Fibroblast of skin of back (primary cell): Measurements from ENCODE around the gene RNF146.

Experiments used
- DNase-seq: peaks from one replicate; pipeline ENCODE4 v3.0.0-alpha.2; 2013

Gene RNF146

DNA sequence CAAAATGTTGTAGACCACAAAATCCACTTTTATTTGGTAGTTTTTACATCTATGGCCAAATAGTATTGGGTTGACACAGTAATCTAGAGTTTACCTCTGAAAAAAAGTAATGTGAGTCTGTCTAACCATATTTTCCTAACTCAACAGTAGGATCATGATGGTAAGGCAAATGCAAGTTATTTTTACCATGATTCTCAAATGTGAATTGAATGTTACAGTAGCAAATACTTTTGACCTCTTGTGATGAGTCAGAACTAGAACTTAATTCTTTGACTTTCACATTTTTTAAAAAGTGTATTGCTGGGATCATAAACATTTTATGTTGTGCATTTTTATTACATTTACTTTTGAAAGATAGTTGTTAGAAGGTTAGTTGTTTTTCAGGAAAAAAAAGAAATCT, 22.0 kb downstream of the RNF146 start:
- DNase-seq, result peak; percentile 44

- no peak for DNase-seq
These were observed 23.3 kb downstream of the RNF146 start for GRCh38 chr6:127289934-127290333.

- no peak for DNase-seq
These were observed 24.0 kb downstream of the RNF146 start for GRCh38 chr6:127290391-127291265.

GRCh38 chr6:127291495-127291894, 24.8 kb downstream of the RNF146 start:
- DNase-seq, result no peak

DNA sequence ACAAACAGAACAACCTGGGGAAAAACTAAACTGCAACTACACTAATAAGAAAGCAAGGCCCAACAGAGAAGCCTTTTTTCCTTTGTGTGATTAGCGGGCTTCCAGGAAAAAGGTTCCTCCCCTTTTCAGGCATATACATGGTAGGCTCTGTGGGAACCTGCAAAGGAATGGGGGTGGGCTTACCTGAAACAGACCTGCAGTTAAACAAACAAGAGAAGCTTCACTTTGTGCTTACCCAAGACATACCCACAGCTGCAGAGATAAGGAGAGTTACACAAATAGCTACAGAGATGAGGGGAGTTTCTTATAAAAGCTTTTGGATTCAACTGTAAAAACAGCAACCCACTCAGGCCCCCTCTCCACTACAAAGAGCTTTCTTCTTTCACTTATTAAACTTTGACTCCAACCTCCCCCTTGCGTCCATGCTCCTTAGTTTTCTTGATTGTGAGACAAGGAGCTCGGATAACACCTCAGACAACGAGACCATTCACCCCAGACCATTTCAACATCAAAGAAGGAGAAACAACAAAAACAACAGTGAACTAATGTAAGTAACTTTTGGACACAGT, 30.9 kb downstream of the RNF146 start:
- no peak for DNase-seq

DNA sequence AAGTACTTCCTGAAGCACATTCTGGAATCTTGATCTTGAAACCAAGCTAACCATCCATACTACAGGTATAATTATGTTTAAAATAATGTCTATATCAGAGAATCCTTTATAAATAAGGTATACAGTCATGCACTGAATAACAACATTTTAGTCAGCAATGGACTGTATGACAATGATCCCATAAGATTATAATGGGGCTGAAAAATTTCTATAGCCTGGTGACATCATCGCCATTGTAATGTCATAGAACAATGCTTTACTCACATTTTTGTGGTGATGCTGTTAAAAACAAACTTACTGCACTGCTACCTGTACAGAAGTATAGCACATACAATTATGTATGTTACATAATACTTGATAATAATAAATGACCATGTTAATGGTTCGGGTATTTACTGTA, 31.8 kb downstream of the RNF146 start:
- DNase-seq, result peak; percentile 8

DNA sequence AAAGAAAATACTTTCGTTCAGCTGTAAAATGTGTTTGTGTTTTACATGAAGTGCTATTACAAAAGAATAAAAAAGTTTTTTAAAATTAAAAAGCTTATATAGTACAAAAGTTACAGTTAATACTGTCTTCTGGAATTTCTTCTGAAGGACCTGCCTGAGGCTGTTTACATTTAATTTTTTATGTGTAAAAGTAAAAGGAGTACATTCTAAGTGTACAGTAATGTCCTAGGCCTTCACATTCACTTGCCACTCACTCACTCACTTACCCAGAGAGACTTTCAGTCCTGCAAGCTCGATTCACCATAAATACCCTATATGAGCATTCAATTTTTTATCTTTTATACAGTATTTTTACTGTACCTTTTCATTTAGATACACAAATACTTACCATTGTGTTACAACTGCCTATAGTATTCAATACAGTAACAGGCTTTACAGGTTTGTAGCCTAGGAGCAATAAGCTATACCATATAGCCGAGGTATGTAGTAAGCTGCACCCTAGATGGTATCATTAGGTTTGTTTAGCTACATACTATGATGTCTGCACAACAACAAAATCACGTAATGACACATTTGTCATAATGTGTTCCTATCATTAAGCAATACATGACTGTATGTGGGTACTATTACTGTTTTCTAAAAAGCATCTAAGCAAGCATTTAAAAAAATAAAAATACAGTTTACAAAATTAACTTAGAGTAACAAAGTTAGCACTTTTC, 33.0 kb downstream of the RNF146 start:
- DNase-seq, result peak; percentile 43

- peak; percentile 95 for DNase-seq
These were observed 33.7 kb downstream of the RNF146 start for GRCh38 chr6:127300411-127300810.

- DNase-seq, result peak; percentile 15
These were observed 34.6 kb downstream of the RNF146 start for GRCh38 chr6:127301199-127301700.

DNA sequence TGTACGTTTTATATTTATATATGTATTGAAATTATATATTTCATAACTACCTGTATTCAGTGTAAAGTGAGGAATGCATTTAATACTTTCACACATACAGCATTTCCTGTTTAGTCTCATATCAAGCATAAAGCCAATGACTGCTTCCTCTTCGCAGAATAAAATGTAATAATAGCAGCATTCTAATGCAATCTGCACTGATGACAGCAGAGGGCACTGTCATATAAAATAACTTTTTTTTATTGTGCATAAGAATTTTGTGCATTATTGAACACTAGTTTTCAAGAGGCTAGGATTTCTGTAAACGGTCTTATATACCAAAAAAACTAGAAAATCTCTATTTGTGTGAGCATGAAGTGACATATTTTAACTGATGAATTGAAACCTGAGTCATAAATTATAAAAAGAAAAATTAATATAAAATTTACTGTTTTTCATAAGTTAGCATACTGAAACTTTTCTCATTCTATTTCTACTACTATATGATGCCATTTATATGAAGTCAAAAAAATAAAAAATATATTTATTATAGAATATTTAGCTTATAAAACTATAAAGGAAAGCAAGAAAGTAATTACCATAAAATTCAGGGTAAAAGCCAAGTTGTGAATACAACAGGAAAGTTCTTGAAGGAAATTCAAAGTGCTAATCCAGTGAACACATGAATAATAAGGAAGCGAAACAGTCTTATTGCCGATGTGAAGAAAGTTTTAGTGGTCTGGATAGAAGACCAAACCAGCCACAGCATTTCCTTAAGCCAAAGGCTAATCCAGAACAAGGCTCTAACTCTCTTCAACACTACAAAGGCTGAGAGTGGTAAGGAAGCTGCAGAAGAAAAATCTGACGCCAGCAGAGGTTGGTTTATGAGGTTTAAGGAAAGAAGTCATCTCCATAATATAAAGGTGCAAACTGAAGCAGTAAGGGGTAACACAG, 36.3 kb downstream of the RNF146 start:
- DNase-seq, result peak; percentile 55

GRCh38 chr6:127303917-127304316, 37.3 kb downstream of the RNF146 start:
- DNase-seq, result no peak

GRCh38 chr6:127305741-127306140, 39.1 kb downstream of the RNF146 start:
- no peak for DNase-seq

- no peak for DNase-seq
These were observed 50.9 kb downstream of the RNF146 start for GRCh38 chr6:127317388-127318128.

DNA sequence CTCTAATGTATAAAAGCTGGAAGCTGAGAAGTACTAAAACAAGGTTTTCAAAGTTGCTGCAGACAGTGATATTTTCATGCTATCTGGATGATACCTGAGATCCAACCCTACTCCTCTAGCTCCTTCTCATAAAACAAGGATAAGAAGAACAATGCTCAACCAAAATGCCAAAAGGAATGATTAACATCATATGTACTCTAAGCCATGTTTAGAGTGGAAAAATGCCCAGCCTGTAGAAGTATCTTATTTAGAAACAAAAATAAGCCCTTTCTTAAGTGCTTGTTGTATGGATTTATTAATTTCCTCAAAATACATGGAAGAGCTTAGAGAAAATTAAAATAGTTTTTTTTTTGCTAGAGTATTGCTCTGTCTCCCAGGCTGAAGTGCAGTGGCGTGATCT, 53.0 kb downstream of the RNF146 start:
- no peak for DNase-seq

DNA sequence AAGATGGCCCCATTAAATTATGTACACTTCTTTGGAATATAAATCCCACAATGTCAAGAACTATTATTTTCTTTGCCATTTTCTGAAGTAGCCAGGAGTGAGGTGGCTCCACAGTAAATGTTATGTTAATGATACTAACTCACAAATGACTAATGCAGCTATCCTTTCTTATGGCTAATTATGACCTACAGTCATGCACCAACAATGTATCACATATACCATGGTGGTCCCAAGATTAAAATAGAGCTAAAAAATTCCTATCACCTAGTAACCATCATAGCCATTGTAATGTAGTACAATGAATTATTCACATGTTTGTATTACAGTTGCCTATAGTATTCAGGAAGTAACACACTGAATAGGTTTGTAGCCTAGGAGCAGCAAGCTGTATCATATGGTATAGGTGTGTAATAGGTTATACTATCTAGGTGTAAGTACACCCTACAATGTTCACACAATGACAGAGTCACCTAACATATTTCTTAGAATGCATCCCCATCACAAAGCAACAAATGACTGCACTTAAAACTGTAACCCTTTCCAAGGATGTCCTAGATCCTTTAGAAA, 61.5 kb downstream of the RNF146 start:
- peak; percentile 88 for DNase-seq

- peak; percentile 36 for DNase-seq
These were observed 64.6 kb downstream of the RNF146 start for GRCh38 chr6:127331256-127331655.

DNA sequence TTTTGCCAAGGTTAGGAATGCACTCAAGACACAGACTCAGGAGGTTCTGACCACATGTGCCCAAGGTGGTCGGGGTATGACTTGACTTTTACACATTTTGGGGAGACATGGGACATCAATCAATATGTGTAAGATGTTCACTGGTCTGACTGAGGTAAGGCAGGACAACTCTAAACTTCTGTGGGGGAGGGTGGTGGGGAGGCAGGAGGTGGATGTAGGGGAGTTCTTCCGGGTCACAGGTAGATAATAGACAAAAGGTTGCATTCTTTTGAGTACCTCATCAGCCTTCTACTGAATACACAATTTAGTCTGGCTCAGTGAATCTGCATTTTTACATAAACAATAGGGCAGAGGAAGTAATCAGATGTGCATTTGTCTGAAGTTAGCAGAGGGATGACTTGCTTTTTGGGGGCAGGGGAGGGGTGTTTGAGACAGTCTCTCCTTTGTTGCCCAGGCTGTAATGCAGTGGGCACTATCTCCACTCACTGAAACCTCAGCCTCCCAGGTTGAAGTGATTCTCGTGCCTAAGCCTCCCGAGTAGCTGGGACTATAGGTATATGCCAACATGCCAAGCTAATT, 65.8 kb downstream of the RNF146 start:
- no peak for DNase-seq
